Measurements from ENCODE around the gene DMTF1.

The DMTF1 gene

DNA sequence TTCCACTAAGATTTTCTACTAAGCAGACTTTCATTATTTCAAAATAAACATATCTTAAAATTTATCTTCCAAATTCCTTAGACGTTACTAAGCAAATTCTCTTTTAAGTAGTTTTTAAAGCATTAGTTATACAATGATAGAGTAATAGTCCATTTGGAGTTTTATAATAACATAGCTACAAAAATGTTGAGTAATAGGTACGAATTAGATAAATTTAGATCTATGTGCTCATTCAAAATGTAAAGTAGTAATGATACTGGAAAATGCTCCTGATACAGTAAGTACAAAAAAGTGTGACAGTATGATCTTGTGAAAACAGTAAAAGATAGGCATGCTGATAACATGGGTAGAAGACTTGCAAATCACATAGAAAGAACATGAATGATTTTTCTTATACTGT is 4.5 kb downstream of the DMTF1 start:
- TF ChIP-seq, protein P1, sequence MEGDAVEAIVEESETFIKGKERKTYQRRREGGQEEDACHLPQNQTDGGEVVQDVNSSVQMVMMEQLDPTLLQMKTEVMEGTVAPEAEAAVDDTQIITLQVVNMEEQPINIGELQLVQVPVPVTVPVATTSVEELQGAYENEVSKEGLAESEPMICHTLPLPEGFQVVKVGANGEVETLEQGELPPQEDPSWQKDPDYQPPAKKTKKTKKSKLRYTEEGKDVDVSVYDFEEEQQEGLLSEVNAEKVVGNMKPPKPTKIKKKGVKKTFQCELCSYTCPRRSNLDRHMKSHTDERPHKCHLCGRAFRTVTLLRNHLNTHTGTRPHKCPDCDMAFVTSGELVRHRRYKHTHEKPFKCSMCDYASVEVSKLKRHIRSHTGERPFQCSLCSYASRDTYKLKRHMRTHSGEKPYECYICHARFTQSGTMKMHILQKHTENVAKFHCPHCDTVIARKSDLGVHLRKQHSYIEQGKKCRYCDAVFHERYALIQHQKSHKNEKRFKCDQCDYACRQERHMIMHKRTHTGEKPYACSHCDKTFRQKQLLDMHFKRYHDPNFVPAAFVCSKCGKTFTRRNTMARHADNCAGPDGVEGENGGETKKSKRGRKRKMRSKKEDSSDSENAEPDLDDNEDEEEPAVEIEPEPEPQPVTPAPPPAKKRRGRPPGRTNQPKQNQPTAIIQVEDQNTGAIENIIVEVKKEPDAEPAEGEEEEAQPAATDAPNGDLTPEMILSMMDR (IDR thresholded peaks at IDR 0.05): no peak

DNA sequence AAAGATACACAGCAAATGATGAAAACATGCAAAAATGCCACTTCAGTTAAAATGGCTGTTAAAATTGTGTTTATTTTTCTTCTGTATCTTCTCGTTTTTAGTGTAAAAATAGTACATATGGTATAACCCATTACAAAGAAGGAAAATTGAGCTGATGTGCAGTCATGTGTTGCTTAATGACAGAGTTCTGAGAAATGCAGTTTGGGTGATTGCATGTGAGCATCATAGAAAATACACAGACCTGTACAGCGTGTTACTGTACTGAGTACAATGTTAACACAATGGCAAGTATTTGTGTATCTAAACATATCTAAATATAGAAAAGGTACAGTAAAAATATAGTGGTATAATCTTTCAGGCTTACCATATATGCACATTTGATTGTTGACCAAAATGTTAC is 7.3 kb downstream of the DMTF1 start:
- TF ChIP-seq, protein P1 (IDR thresholded peaks at IDR 0.05): no peak

DNA sequence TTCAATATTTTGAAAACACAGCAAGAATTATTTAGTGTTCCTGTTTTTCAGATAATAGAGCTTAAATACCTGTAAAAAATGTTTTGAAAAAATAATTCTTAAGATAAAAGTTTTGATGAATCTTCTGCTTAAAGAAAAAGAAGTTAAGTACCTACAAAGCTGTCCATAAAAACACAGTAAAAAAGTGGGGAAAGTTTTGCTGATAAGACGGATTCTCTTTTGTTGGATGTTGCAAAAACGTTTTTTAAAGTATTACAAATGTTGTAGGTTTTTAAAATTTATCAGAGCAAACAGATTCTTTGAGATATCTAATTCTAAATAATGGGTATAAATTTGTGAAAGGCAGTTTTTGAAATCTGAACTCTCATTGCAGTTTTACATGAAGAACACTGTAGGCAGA is 12.2 kb downstream of the DMTF1 start:
- TF ChIP-seq, protein P1 (IDR thresholded peaks at IDR 0.05): no peak

DNA sequence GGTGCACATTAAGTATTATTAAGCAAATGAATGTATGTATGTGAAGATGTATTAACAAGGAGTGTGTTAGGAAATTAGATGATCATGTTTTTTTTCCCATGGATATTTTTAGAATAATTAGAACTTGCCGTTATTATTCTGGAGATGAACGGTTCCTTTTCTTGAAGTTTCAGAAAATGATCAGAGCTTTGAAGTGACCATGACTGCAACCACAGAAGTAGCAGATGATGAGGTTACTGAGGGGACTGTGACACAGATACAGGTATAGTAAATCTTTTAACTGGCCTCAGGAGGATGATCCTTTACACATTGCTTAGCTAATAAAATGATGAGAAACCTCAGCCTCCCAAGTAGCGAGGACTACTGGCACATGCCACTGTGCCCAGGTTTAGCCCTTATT is 18.6 kb downstream of the DMTF1 start:
- TF ChIP-seq, protein P1 (IDR thresholded peaks at IDR 0.05): no peak

DNA sequence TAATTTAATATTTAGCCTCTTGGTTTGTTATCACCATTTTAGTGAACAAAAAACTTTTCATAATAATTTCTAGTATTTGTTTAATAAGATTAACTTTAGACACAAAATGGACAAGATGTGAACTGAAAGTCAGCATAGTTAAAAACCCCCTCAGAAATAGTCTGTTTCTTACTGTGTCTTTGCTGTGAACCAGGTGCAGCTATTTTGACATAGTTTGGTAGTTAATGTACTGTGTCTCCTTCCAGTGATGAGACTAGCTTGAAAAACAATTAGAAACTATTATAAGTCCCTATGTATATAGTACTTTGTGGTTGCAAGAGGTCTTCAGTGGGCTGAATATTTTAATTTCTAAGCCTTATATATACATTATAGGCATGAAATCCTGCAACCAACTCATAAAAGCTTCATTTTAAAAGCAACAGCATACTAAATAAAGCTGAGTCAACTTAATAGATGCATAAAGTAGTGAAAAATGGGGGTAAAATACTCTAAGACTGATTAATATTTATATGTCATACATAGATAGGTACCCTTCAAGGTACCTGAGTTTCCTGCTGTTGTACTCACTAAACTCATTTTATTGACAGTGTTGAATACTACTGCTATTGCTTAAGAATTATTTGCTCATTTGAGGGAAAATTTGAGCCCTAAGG is 19.2 kb downstream of the DMTF1 start:
- TF ChIP-seq, protein P1 (IDR thresholded peaks at IDR 0.05): no peak

DNA sequence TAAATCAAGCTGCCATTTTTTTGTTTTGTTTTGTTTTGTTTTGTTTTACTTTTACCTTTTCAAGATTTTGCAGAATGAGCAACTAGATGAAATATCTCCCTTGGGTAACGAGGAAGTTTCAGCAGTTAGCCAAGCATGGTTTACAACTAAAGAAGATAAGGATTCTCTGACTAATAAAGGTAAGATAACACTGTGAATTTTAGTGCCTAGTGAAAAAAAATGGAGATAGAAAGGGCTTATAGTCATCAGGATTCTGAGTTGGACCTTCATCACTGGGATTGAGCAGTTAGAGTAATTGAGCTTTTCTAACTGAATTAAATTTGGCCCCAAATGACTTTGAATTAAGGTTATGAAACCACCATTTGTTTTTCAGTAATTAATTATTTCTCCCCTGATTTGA is 21.2 kb downstream of the DMTF1 start:
- TF ChIP-seq, protein P1 (IDR thresholded peaks at IDR 0.05): no peak

DNA sequence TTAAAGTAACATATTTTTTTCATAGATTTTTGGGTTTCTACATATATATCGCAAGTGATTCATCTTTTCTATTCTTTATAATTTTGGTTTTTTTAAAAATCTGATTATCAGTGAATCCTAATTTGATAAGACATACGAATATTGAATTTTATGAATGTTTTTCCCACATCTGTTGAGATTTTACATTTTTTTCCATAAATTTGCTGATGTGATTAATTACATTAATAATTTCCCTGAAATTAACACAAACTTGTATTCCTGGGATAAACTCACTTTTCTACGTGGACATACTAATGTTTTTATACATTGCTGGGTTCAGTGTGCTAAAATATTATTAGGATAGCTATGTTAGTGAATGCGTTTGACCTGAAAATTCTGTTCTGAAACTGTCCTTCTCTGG is 26.1 kb downstream of the DMTF1 start:
- TF ChIP-seq, protein P1 (IDR thresholded peaks at IDR 0.05): no peak

DNA sequence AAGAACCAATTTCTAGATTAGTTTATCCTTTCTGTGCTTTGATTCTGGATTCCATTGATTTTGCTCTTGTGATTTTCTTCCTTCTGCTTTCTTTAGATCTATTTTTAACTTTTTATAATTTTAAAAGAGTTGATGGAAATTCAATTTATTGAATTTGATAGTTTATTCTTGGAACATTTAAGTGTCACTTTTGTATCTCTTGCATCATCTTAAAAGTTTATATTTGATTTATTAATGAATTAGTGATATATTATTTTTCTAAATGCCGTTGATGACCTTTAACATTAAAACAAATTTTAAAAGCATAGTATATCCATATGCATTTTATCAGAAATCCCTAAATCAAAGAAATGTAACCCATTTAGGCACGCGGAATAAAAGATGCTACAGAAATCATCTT is 26.9 kb downstream of the DMTF1 start:
- TF ChIP-seq, protein P1 (IDR thresholded peaks at IDR 0.05): no peak
